DLD1 (cell line): Measurements from ENCODE around the gene ARSJ.

Experiments used
- in situ Hi-C: cut with HindIII; loops from 2 replicates; pipeline ENCODE4 v1.10.0; 2017; ENCODE audit warnings: low sequenced_read_pairs

ARSJ gene

DNA sequence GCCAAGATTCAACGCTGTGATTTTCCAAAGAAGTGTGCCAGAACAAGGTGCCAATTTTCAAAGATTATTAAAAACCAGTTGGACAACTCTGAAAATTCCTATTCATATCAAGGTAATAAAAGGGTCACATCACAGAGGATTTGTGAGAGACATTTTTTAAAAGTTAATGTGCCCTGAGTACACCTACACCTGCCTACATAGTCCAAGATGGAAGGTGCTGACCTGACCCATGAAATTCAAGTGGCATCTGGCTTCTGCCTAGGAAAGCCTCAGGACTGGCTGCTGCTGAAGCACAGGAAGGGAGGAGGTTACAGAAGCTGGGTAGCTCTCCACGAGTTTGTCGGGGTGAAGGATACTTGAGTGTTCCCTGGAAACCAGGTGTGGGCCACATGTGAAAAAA, 11.4 kb upstream of the ARSJ start:
- in situ Hi-C loops: no loop called here

DNA sequence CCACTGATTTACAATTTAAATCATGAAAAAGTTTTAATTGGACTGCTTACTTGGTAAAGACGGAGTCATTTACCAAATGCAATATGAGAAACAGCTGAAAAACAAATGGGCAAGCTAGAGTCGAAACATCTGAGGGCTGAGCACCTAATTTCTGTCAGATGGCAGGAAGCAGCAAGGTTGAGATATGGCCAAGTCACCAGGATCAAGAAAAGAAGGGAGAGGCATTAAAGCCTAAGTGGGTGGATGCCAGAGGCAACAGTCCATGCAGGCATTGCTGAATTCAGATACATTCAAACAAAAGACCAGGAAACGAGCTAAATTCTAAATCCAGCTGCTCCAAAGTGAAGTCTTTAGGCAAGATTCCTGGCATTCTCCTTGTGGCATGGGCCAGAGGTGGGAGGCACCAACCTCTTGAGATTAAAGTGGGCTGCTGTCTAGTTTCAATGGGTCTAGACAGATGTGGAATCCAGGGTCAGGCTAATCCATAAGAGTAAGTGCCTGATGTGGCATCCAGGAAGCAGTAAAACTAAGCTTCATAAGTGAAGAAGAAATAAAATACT, 8.0 kb upstream of the ARSJ start:
- in situ Hi-C loops: no loop called here

DNA sequence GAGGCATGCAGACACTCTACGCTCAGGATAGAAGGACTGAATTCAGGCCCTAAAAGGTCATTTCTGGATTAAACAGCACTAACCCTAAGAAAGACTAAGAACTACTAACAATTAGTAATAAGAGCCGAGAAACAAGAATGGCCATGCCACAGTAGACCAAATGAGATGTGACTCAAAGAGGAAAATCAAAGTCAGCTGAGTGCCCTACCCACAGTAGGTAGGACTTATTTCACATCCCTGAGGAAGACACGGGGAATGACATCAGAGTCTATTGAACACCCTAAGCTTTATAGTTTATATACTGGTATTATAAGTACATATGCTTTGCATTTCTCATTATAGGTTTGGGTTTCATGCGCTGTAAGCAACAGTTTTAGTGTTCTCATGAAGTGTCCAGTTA, 2.7 kb upstream of the ARSJ start:
- in situ Hi-C loops: no loop called here

DNA sequence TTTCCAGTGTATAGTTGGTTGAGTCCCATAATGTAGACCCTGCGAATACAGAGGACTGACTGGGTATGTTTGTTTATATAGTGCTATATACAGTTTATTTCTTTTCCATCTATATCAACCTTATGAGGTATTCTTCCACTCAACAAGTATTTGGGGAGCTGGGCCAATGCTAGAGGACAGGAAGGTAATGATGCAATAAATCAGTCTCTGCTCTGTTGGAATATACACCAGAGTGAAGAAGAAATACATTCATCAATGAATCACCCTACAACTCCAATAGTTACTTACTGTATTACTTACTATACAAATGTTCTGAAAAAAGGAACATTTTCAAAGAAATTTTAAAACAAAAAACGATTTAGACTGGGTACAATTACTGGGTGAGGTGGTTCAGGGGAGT, 2.1 kb upstream of the ARSJ start:
- in situ Hi-C loops: no loop called here

DNA sequence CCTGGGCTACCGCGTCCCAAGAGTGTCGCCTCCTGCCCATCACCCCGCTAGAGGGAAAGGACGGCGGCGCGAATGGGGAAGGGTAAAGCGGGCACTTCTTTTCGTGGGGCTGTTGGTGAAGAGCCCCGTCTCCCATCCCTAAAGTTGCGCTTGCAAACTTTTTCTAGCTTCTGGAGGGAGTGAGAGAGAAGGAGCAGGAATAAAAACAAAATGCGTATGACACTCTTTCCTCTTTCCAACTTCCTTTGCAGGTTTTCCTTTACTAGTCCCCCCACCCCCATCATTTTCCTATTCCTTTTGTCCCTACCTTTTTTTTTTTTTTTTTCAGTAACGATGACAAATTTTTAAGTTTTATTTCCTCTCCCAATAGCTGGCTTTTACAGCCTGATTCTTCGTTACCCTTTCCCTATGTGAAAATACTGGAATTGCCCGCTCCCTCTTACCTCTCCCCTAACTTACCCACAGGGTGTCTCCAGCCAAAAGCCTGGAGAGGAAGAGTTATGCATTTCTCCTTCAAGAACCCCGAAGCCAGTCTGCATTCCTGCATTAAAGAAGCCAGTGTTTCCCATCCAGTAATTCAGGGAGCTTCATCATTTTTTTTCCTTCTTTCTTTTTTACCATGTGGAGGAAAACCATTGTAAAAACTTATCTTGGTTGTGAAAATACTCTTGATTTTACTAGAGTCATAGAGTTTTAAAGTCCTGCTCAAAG, 613 bp upstream of the ARSJ start:
- in situ Hi-C loops: no loop called here

DNA sequence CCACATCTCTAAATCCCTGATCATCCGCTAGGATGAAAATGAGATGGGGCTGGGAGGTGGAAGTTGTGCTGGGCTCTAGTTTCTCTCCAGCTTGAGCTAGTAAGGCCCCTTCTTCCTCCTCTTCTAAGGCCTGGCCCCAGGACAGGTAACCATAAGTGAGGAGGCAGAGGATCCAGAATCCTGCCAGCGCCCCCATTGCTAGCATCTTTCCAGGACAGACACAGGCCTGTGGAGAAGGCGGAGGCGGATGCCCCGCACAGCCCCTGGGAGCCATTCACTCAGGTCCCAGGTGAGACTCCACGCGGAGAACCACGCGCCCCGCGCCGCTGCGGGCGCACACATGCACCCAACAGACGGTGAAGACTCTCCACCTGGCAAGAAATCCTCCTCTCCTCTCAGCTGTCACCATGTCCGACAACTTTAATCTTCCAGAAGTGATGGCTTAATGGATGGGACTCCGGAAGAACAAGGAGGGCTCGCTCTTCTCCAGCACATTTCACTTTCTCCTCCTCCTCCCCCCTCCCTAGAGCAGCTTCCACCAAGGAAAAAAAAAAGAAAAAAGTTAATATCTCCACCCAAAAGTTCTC, 793 bp downstream of the ARSJ start:
- in situ Hi-C loops: no loop called here

DNA sequence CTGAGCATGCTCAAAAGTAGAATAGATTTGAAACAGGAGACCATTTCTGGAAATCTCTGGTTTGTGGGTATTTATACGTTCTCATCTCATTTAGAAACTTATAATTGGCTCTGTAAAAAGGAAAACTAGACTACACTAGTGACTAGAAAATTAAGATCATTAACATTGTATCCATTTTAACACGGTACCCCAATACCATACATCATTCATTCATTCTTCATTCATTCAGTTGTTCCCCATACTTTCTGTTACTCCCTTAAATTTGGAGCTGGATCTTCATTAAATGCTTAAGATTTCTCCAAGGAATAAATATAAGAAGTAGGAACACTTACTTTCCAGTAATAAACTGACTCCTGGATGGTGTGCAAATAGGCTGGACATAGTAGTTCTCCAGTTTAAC, 1.3 kb downstream of the ARSJ start:
- in situ Hi-C loops: no loop called here

DNA sequence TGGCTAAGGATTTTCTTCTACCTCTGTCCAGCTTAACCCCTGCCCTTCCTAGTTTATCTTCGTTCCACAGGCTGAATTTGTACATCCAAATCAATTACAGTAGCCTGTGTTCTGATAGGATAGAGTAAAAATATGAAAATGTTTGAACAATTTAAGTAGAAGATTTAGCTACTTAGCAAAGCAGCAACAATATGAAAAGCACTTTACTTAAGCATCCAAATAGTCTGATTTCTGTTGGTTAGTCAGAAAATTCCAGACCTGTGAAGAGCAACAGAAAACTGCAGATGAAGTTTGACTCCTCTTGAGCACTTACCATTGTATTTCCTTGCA, 2.0 kb downstream of the ARSJ start:
- in situ Hi-C loops: no loop called here

DNA sequence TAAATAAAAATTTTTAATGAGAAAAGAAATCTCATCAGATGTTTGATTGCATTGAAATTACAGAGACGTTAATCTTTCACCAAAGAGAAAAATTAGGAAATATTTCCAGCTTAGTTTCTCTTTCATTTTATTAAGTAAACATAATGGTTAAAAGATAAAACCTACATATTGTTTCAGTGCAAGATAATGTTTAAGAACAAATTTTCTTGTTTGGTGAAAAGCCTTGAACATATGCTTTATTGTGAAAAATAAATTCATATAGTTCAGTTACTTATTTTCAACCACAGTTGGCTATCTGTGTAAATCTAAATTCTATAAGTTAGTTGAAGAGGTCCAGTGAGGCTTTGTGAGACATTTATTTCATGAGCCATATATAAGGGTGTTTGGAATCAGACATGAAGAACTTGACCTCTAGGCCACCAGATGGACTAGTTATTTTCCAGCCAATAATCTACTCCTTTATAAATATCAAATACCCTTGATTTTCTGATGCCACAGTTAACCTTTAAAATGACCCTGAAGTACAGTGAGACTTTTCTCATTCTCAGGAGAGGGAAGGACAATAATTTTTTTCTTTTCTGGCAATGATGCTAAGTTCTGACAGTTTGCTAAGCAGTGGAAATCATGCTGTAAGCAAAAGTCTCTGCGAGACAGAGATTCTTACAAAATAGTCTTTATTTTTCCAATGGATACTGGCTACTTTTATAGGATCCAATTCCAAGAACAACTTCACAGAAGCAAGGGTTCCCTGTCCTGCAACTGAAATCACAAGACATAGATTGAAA, 2.5 kb downstream of the ARSJ start:
- in situ Hi-C loops: no loop called here

DNA sequence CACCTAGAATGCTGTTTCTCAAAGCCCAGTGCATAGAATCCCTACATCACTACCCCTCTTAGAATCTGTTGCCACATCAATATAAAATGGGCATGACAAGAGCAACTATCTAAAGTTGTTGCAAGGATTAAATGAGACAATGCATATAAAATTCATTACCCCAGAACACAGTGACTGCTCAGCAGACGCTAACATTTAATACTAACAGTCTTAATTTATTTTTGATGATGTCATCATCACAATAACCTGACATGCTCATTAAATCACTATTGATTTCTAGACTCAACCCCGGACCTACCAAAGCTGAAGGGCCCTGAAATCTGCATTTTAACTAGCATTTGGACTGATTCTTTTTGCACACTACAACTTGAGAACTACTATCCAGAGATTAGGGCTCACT, 3.9 kb downstream of the ARSJ start:
- in situ Hi-C loops: no loop called here

DNA sequence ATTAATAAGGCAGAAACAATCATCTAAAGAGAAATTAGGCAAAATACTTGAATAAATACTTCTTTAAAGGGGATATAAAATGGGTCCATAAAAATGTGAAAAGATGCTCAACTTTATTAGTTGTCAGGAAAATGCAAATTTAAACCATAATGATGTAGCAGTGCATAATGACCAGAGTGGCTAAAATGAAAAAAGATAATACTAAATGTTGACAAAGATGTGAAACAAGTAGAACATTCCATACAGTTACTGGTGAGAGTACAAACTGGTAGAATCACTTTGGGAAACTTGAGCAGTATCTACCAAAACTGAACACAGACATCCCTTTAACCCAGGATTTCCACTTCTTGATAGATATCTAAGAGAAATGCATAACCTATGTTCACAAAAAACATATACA, 5.0 kb downstream of the ARSJ start:
- in situ Hi-C loops: no loop called here

DNA sequence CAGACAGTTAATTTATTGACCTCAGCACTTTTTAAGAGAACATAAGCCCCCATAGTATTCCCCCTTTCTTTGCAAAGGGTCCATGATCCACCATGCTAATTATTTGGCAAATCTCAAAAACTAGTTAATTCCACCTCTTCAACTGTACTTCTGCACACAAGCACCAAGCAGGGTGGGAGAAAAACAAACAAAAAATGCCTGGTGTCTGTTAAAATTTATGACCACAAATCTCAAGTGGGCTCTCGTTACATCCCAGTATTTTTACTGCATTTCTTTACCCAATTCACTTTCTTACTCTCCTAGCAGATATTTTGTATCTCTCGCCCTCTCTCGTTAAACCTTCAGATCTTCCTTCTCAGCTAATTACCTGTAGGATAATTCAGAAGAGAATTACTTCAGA, 6.1 kb downstream of the ARSJ start:
- in situ Hi-C loops: no loop called here

DNA sequence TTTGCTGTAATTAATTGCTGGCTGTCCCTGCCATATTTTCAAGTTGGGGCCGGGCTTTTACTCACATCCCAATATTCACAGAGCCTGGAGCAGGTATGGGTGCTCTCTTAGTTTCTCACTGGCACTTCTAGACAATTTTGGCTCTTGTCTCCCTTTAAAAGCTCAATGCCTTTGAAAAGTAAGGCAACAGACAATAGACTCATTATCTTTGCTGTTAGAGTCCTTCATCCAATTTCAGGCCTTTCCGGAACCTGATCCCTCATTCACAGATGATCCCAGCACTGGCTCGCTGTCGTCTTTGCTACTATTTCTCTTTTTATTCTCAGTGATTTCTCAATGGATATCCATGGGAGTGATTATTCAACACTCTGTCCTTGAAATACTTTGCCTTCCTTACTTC, 6.7 kb downstream of the ARSJ start:
- in situ Hi-C loops: no loop called here

DNA sequence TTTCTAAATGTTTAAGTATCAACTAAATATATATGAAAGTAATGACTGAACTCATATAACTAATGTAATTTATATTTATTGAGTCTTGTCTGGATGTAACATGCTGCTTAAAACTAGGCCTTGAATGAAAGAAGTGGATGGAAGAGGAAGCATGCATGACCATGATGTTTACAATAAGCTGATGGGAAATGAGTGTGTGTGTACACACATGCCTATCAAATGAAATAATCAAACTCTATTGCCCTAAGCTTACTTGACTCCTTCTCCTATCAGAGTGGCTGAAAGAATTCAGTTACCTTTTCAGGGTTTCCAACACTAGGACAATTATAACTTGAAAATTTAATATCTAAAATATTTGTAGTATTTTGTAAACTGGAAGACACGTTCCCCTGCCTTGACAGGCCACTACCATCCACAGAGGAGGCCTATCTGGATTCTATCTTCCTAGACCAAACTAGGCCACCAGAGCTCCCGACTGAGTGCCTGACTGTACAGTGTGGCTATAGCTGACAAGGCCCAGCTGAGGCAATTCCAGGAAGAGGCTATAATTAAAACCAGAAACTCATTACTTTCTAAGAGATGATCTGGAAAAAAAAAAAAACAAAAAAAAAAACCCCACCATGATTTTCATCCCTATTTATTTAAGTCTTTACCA, 7.6 kb downstream of the ARSJ start:
- in situ Hi-C loops: no loop called here

DNA sequence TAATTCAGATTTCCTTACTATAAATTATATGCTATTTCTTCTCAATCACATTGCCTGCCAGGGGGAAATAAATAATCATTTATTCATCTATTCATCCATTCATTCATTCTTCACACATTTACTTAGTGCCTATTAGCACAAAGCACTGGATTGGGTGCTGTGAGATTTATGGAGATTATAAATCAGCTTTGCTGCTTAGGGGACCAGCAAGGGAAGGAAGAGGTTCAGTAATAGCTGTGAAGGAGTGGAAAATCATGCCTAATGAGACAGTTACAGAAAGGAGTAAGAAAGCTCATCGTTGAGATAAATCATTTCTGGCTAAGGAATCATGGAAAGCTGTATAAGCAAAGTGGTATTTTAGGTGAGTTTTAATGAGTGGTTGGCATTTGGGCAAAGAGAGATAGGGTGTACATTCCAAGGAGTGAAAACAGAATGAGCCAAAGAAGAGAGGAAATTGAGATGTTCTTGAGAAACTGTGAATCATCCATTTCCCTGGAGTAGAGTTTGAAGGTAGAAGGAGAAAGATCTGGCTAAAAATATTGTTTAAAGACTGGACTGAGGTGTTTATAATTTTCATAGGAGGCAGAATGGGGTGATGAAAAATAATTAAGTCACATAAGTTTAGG, 9.6 kb downstream of the ARSJ start:
- in situ Hi-C loops: no loop called here

DNA sequence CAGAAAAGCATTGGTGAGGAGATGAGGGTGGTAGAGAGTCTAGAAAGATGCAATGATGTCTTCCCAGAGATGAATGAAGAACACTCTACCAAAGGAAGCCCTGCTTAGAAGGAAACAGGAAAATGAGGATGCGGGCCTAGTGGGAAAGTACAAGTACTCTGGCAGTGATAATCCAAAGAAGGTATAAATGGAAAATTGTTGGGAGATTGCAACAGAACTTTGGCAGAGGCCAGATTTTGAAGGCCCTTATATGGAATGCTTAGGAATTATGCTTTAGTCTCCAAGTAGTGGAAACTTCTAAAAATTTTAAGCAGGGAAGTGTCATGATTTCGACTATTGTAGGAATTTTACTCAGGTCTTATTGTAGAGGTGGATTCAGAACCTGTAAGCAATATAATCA, 11.0 kb downstream of the ARSJ start:
- in situ Hi-C loops: no loop called here

DNA sequence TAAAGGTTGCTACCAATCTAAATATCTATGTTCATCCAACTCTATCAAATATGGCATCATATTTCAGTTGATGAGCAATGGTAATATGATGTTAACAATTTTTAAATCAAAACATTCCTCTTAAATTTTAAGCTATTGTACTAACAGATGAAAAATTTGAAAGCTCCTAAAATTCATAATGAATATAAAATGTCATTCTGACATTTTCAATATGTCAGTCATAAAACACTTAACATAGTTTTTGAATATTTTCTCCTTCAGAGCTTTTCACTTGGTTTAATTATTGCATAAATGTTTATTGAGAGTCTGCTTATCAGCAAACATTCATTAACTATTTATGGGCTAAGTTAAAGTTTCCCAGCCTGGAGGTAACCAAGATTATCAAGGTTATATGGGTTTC, 11.8 kb downstream of the ARSJ start:
- in situ Hi-C loops: no loop called here

DNA sequence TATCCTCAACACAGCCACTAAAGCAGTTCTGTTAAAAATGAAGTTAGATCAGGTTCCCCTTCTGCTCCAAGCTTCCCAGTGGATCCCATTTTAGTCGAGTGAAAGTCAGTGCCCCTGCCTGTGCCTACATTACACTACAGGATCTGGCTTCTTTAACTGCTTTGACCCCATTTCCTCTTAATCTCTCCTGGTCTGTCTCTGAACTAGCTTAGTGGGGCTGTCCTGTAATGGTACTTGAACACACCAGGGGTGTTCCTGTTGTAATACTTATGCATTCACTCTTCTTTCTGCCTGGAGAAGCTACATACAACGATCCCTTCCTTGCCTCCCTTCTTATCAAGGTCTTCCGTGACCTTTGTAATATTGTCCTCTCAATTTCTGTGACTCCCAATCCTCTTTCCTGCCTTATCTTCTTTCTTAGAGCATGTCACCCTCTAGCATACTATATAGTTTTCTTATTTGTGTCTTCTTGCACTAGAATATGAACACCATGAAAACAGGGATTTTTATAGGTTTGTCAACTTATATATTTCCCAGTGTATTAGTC, 16.7 kb downstream of the ARSJ start:
- in situ Hi-C loops: no loop called here

DNA sequence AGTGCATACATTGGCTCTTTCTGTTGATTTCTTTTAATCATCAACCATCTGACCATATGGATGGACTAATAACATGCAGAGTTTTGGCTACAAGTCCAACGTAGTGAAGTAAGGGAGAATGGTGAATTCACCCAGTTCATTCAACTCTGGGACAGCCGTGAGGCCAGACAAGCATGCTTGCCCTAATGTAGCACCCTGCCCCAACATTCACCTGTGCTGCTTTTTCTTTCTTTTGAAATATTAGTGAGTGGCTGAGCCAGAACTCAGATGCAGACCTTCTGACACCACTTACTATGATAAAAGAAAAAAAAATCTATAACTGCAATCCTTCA, 17.5 kb downstream of the ARSJ start:
- in situ Hi-C loops: no loop called here

DNA sequence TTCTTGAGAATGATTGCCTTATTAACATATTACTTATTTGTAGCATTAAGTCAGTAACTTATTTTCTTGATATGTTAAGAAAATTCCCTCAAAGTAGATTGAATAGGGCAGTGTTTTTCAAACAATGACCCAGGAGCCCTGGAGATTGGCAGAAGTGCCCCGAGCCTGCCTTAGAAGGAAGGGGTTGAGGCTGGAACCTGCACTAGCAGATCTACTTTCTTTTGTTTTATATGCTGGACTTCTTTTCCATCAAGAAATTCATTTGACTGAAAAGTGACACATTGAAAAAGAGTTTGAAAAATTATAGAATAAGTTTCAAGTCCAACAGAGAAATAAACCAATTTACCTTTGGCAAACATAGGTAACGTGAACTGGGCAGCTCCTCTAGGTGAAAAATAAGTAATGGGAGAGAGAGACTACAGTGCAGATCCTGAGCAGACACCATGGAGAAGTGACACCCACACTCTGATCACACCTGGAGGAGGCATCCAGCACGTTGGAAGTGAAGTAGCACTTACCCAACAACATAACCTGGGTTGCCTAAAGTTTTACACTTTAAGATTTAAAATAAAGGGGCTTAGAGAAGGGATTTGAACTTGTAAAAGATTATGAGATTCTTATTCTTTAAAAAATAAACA, 18.6 kb downstream of the ARSJ start:
- in situ Hi-C loops: no loop called here

DNA sequence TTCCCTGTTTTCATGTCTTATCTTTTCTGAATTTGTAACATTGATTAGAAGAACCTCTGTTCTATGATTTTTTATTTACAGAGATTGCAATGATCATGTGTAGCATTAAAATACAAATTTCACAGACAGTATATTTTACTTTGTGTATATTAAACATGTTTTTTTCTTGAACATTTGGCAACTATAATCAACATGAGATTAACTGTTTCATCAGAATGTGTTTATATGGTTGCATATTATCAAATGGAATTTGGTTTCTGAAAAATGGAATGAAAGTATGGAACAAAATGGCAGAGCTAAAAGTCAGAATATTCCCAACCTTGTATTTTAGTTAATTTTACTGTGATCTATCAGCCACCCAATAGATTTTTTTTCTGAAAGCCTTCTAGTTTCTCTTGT, 19.9 kb downstream of the ARSJ start:
- in situ Hi-C loops: no loop called here
